KBM-7 (cell line): Measurements from ENCODE around the gene PARP14.

Source experiments
- DNase-seq: peaks from one replicate; pipeline ENCODE4 v3.0.0-alpha.2; 2015
- in situ Hi-C: fragments of 300-500 bp; cut with MboI; formaldehyde crosslinking; loops from 2 replicates; pipeline ENCODE4 v1.14.3; 2020; ENCODE audit warnings: low sequenced_read_pairs, low pct_unique_long_range_greater_than_20kb, mixed read lengths

The PARP14 gene

GRCh38 chr3:122754929-122755328, 74.3 kb downstream of the PARP14 start:
- in situ Hi-C loops, result no loop called here
- DNase-seq, result peak; percentile 72

GRCh38 chr3:122755491-122755890, 74.9 kb downstream of the PARP14 start:
- DNase-seq, result no peak
- in situ Hi-C loops, result no loop called here

DNA sequence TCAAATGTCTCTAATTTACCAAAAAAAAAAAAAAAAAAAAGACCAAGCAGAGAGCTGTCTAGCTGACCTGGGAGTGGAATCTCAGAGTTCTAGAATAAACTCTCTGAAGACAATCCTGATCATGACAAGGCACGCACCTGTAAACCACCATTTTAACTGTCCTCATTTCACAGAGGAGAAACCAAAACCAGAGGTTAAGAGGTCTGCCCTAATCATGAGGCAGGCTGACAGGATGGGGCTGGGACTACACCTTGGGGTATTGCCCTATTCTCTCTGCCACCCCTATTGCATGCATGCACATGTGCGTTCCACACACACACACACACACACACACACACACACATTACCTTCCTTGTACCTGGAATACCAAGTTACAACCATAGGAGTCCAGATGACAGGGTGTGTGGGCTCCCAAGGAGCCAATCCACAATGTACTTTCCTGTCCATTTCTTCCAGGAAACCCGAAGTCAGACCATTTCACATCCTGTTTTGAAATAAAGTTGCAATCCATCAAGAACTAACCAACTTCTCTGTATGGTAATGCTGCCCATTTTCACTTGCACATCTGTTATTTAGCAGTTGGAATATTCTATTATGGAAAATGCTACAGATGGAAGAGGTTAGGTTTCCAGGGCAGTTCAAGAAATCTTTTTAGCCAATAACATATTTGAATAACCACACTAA, 78.4 kb downstream of the PARP14 start:
- DNase-seq, result no peak
- in situ Hi-C loops, result no loop called here

- no peak for DNase-seq
- in situ Hi-C loops, result no loop called here
Measured at GRCh38 chr3:122760453-122761271, 80.0 kb downstream of the PARP14 start.

GRCh38 chr3:122766430-122766829, 85.8 kb downstream of the PARP14 start:
- in situ Hi-C loops, result no loop called here
- no peak for DNase-seq

DNA sequence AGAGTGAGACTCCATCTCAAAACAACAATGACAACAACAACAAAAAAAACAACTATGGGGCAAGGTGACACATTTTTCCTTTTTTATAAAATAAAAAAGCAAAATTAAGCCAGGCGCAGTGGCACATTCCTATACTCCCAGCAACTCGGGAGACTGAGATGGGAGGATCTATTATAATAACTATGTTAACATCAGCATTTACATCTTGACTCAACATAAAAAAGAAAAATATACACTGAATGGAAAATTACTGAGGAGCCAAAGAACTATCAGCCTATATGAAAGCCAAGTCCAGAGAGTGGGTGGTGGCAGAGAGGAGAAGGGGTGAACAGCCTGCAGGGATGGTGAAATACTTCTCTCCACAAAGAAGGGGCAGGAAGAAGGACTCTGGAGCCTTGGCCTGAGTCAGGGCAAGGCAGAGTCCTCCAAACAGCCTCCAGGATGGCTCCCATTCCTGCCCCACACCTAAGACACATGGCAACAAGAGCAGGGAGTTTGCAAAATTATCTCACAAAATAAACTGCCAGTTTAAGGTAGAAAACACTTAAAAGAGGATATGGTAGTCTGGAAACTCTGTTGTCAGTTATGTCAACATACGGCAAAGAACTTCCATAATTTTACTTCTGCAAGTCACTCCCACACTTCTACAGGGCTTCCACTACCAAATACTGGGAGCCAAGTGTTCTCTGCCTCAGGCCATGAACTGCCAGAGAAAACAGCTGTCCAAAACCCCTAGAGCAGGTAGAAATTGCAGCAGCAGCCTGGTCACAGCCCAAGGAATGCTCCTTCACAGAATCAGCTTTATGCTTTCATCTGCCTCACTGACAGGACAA, 87.1 kb downstream of the PARP14 start:
- in situ Hi-C loops, result no loop called here
- DNase-seq, result peak; percentile 55

DNA sequence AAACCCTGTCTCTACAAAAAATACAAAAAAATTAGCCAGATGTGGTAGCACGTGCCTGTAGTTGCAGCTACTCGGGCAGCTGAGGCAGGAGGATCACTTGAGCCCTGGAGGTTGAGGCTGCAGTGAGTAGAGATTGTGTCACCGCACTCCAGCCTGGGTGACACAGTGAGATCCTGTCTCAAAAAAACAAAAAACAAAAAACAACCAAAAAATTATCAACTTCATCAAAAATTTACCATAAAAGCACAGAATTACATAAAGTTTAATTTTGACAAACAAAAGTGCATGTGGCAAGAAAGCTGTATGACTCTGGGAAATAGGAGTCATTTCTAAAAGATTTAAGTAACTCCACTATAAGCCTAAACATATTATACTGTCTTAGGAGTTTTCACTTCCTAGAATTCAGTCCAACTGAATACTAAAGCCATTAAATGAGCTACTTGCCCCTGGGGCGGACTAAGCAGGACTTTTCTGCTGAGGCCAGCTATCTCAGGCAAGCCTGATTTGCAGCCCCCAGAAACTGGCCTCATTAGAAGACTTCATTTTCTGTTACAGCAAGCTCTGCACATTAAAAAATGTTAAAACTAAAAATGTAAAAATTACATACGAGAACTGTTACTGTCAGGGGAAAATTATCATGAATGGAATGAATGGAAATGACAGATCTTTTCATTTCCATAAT, 90.0 kb downstream of the PARP14 start:
- DNase-seq, result no peak
- in situ Hi-C loops, result no loop called here

DNA sequence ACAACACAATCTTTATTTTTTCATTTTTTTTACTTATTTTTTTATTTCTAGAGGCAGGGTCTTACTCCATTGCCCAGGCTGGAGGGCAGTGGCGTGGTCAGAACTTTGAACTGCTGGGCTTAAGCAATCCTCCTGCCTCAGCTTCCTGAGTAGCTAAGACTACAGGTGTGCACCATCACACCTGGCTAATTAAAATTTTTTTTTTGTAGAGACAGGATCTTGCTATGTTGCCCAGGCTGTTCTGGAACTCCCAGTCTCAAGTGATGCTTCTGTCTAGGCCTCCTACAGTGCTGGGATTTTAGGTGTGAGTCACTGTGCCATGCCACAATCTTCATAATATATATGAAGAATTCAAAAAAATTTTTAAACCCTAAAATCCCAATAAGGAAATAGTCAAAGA, 92.2 kb downstream of the PARP14 start:
- in situ Hi-C loops, result no loop called here
- DNase-seq, result no peak

- no peak for DNase-seq
- in situ Hi-C loops, result no loop called here
Measured at GRCh38 chr3:122773944-122774509, 93.4 kb downstream of the PARP14 start.

DNA sequence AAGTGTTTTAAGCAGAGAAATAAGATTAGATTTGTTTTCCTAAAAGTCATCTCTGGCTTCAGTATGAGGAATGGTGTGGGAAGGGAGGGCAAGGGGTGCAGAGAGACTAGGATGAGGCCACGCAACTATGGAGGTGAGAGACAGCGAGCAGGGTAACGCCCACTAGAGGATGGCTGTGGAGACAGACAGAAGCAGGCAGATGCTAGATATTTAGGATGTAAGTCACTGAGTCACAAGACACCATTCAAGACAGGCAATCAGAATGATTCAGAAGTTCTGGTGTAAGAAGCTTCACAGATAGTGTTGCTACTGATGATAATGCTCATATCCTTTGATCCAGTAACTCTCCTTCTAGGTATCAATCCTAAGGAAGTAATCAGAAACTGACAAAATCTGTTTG, 93.9 kb downstream of the PARP14 start:
- no peak for DNase-seq
- in situ Hi-C loops, result no loop called here

DNA sequence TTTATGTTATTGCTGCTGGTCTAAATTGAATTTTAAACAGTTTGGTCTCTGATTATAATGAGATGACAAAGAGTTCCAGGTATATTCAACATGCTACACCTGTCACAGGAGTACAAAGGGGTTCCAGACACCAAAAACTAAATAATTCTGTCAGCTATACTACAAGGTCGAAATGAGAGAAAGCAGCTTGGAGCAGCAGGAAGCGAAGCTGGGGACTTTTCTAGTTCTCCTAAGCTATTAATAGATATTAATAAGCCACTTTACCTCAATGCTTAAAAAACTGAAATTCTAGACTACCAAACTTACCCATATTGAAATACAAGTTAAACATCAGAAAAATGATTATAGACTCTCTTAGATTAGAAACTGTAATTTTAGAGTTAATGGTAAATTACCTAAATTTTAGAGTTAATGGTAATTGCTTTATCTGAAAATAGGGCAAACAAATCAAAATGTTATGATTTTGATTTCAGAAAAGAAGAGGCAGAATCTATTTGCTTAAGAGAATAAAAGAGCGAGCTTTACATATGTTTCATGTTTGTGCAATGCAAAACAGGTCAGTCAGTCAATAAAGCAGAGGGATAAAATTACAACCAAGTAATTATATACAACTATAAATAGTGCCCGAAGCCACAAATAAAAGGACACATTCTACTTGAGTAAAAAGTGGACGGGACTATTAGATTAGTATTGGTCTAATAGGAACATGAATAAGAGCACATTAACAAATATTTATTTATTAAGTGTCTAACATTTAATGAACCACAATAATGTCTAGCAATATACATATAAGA, 96.2 kb downstream of the PARP14 start:
- DNase-seq, result no peak
- in situ Hi-C loops, result no loop called here

GRCh38 chr3:122777563-122777962, 96.9 kb downstream of the PARP14 start:
- in situ Hi-C loops, result no loop called here
- no peak for DNase-seq
